ENCODE measurements around the gene ZNF385C.
A peak's percentile ranks its signal among the peaks of the same experiment; 100 is the strongest.

ZNF385C gene

GRCh38 chr17:42107124-42107523, 8.9 kb upstream of the ZNF385C start:
- DNase-seq = no peak

GRCh38 chr17:42106009-42106408, 7.7 kb upstream of the ZNF385C start:
- DNase-seq = no peak

GRCh38 chr17:42104264-42104663, 6.0 kb upstream of the ZNF385C start:
- DNase-seq = no peak

- DNase-seq = no peak
Measured at GRCh38 chr17:42103221-42103954, 5.1 kb upstream of the ZNF385C start.

GRCh38 chr17:42101513-42102292, 3.4 kb upstream of the ZNF385C start:
- peak; percentile 84 for DNase-seq

GRCh38 chr17:42098730-42099399, 592 bp upstream of the ZNF385C start:
- DNase-seq = no peak

- no peak for DNase-seq
Measured at GRCh38 chr17:42096360-42097111, 1.7 kb downstream of the ZNF385C start.

GRCh38 chr17:42094375-42095069, 3.8 kb downstream of the ZNF385C start:
- no peak for DNase-seq

GRCh38 chr17:42092939-42093338, 5.3 kb downstream of the ZNF385C start:
- no peak for DNase-seq

- DNase-seq = no peak
Measured at GRCh38 chr17:42090964-42091790, 7.1 kb downstream of the ZNF385C start.

GRCh38 chr17:42088736-42089135, 9.5 kb downstream of the ZNF385C start:
- no peak for DNase-seq

- DNase-seq = no peak
Measured at GRCh38 chr17:42087736-42088705, 10.3 kb downstream of the ZNF385C start.

GRCh38 chr17:42087042-42087701, 11.1 kb downstream of the ZNF385C start:
- DNase-seq = no peak

- DNase-seq = no peak
Measured at GRCh38 chr17:42081516-42082129, 16.6 kb downstream of the ZNF385C start.

- DNase-seq = no peak
Measured at GRCh38 chr17:42079541-42079940, 18.7 kb downstream of the ZNF385C start.

- no peak for DNase-seq
Measured at GRCh38 chr17:42078396-42079043, 19.8 kb downstream of the ZNF385C start.

- no peak for DNase-seq
Measured at GRCh38 chr17:42077755-42078154, 20.5 kb downstream of the ZNF385C start.

GRCh38 chr17:42076797-42077559, 21.3 kb downstream of the ZNF385C start:
- DNase-seq = no peak

Measured in stimulated activated CD4-positive, alpha-beta T cell treated with anti-CD3 and anti-CD28 coated beads, Interleukin-15, amount 100 ng/mL, for 24 hours (primary cell).